Breast epithelium (tissue), 3 donors: ENCODE results near the gene CACNA1F.

Experiments
- POLR2AphosphoS5 ChIP-seq, 3 donors: sonication (generic); formaldehyde crosslinking; IDR thresholded peaks; one replicate each; pipeline ENCODE4 v1.6.1; 2017; ENCODE audit warnings: antibody characterized with exemption in 3 of 3
- TF ChIP-seq, protein P1 (sequence below), 3 donors: fragments of 450-650 bp; IDR thresholded peaks; one replicate each; pipeline ENCODE4 v1.5.1; 2016 to 2017; ENCODE audit warnings: antibody characterized with exemption in 3 of 3, mild to moderate bottlenecking in 3 of 3, moderate library complexity in 3 of 3

DNA sequence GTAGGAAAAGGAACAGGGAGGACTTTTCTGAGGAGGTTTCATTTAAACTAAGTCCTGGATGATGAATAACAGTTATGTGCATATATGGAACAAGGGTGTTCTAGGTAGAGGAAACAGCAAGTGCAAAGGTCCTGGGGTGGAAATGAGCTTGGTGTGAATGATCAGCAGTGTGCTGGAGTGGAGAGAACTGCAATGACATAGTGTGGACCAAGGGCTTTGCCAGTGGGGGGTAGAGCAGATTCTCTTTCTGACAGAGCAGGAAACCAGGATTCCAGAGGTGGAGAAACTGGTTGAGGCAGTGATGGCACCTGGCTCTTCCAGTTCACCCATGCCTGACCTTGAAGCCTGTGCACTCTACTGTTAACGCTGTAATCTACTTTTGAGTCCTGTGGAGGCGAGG is 38.2 kb upstream of the CACNA1F start:
- TF ChIP-seq, protein P1, sequence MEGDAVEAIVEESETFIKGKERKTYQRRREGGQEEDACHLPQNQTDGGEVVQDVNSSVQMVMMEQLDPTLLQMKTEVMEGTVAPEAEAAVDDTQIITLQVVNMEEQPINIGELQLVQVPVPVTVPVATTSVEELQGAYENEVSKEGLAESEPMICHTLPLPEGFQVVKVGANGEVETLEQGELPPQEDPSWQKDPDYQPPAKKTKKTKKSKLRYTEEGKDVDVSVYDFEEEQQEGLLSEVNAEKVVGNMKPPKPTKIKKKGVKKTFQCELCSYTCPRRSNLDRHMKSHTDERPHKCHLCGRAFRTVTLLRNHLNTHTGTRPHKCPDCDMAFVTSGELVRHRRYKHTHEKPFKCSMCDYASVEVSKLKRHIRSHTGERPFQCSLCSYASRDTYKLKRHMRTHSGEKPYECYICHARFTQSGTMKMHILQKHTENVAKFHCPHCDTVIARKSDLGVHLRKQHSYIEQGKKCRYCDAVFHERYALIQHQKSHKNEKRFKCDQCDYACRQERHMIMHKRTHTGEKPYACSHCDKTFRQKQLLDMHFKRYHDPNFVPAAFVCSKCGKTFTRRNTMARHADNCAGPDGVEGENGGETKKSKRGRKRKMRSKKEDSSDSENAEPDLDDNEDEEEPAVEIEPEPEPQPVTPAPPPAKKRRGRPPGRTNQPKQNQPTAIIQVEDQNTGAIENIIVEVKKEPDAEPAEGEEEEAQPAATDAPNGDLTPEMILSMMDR (IDR thresholded peaks at IDR 0.05): no peak
- TF ChIP-seq POLR2AphosphoS5 (IDR thresholded peaks at IDR 0.05): no peak
